Left lung (tissue), 10 donors: ENCODE results near the gene CADM2. TPM values are rescaled to one million over a fixed set of nuclear protein-coding genes. Genes with fewer than 3 reads are reported as not detected.

Experiments
- ATAC-seq: fragments of 200-7000 bp; cut with Tn5 transposase; one replicate; pipeline ENCODE4 v1.9.1; 2020; ENCODE audit warnings: moderate library complexity
- DNase-seq, 4 donors: peaks; one replicate each; pipeline ENCODE4 v3.0.0-alpha.2; 2013 to 2020
- H3K27ac ChIP-seq, 2 donors: fragments of 200-600 bp; sonication (generic) in 1 of 2; one replicate each; pipeline versions ENCODE4 v1.5.0 to v1.8.0; 2020 to 2021
- H3K27me3 ChIP-seq, 2 donors: fragments of 200-600 bp; sonication (generic) in 1 of 2; one replicate each; pipeline versions ENCODE4 v1.5.0 to v1.8.0; 2020 to 2021
- H3K36me3 ChIP-seq, 2 donors: fragments of 200-600 bp; sonication (generic) in 1 of 2; one replicate each; pipeline versions ENCODE4 v1.5.0 to v1.8.0; 2020 to 2021
- H3K4me1 ChIP-seq, 2 donors: fragments of 200-600 bp; one replicate each; pipeline ENCODE4 v1.8.0; 2021
- H3K4me3 ChIP-seq, 2 donors: fragments of 200-600 bp; sonication (generic) in 1 of 2; one replicate each; pipeline versions ENCODE4 v1.5.0 to v1.8.0; 2020 to 2021; ENCODE audit warnings: mild to moderate bottlenecking in 1 of 2
- H3K9me3 ChIP-seq, 2 donors: fragments of 200-600 bp; sonication (generic) in 1 of 2; one replicate each; pipeline versions ENCODE4 v1.5.0 to v1.8.0; 2020 to 2021
- intact Hi-C, 2 donors: fragments of 100-400 bp; cut with DNase I; formaldehyde crosslinking; loops; one replicate each; pipeline versions ENCODE4 v1.11.2 to v1.14.2; 2022
- polyA plus RNA-seq, 6 donors: library from polyadenylated mRNA; unstranded; fragments of 120-200 nt; gene quantifications; one replicate each; pipeline ENCODE4 v1.2.1, GENCODE V29; 2013; ENCODE audit not compliant: insufficient read length in 6 of 6
- total RNA-seq, 2 donors: library from RNA; stranded (reverse); fragmentation: NEBNext Ultra II Directional; extraction: Animal tissue kit (Norgen Biotek cat#: 25700); gene quantifications; one replicate each; pipeline ENCODE4 v1.2.1, GENCODE V29; 2021
- TF ChIP-seq, protein P1 (sequence below), 2 donors: fragments of 200-600 bp; sonication (generic) in 1 of 2; IDR thresholded peaks; one replicate each; pipeline versions ENCODE4 v1.5.0 to v1.8.0; 2021; ENCODE audit warnings: antibody characterized with exemption in 2 of 2
- donor health status: DM: no; HTN: yes; CAD: no.
- donor health status: DM: no; HTN: no; CAD: no.

The CADM2 gene
- total and polyA plus RNA-seq, 8 donors = 0.16 to 2.3 (median 0.74) TPM

DNA sequence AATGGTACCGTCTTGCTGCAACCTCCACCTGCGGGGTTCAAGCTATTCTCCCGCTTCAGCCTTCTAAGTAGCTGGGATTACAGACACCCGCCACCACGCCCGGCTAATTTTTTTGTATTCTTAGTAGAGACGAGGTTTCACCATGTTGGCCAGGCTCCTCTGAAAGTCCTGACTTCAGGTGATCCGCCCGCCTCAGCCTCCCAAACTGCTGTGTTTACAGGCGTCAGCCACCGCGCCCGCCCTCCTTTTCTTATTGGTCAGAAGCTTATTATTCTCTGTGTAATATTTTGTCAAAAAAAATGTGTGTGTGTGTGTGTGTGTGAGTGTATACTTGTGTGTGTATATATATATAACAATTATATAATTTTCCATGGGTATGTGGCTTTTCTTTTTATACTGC is 425.6 kb downstream of the CADM2 start:
- DNase-seq = peak in 1 of 4 donors; percentile 71
- TF ChIP-seq, protein P1, sequence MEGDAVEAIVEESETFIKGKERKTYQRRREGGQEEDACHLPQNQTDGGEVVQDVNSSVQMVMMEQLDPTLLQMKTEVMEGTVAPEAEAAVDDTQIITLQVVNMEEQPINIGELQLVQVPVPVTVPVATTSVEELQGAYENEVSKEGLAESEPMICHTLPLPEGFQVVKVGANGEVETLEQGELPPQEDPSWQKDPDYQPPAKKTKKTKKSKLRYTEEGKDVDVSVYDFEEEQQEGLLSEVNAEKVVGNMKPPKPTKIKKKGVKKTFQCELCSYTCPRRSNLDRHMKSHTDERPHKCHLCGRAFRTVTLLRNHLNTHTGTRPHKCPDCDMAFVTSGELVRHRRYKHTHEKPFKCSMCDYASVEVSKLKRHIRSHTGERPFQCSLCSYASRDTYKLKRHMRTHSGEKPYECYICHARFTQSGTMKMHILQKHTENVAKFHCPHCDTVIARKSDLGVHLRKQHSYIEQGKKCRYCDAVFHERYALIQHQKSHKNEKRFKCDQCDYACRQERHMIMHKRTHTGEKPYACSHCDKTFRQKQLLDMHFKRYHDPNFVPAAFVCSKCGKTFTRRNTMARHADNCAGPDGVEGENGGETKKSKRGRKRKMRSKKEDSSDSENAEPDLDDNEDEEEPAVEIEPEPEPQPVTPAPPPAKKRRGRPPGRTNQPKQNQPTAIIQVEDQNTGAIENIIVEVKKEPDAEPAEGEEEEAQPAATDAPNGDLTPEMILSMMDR (IDR thresholded peaks at IDR 0.05) = no peak

DNA sequence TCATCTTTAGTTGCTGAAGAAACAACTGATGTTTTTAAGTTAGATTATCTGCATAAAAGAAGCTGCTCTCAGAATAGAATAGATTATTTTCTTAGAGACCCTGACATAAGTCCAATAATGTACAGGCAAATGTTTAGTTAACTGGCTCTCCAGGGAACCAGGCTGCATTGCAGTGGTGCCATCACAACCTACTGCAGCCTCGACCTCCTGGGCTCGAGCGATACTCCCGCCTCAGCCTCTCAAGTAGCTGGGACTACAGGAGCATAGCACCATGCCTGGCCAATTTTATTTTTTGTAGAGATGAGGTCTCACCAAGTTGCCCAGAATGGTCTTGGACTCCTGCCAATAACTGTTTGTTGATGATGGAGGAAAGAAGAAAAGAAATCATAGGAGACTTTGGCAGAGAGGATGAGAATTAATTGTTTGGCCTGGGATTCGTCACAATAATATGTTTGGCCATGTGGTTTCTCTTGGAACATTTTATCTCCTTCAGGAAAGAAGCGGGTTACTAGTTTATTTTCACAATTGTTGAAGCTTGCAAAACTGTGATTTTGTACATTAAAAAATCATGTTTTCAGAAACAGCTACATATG is 429.2 kb downstream of the CADM2 start:
- H3K27me3 ChIP-seq = no peaks in the 10 kb centered on the region
- no peak overlapping the region for H3K27ac ChIP-seq
- H3K36me3 ChIP-seq = no peaks in the 10 kb centered on the region
- TF ChIP-seq, protein P1 (IDR thresholded peaks at IDR 0.05) = no peak
- no peaks in the 10 kb centered on the region for H3K9me3 ChIP-seq
- ATAC-seq (no peak), DNase-seq (no peak)
- intact Hi-C loops = no loop called here
- no peaks in the 10 kb centered on the region for H3K4me1 ChIP-seq
- no peak overlapping the region for H3K4me3 ChIP-seq

More for the DNA sequence above, 425.6 kb downstream of the CADM2 start:
- no peaks in the 10 kb centered on the region for H3K36me3 ChIP-seq
- intact Hi-C loops = no loop called here
- no peaks in the 10 kb centered on the region for H3K4me1 ChIP-seq
- no peaks in the 10 kb centered on the region for H3K9me3 ChIP-seq
- no peaks in the 10 kb centered on the region for H3K27me3 ChIP-seq
- ATAC-seq = no peak
- H3K27ac ChIP-seq = no peak overlapping the region
- H3K4me3 ChIP-seq = no peak overlapping the region

DNA sequence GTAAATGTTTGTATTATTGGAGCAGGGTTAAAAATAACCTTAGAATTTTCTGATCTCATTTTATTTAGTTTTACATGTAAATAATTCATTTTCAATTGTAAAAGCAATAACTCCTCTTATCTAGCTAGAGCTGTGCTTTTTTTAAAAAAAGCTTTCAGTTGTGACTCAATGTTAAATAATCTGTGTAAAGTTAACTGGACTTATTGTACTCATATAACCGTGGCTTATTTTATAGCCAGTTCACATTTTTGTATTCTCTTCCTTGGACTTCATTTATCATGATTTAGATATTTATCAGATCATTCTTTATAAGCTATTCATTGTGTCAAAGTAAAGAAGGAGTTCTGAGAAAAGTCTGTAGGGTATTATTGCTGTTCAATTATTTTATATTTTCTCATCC is 435.6 kb downstream of the CADM2 start:
- ATAC-seq (no peak), DNase-seq (no peak)
- H3K4me3 ChIP-seq = no peak overlapping the region
- H3K4me1 ChIP-seq = no peaks in the 10 kb centered on the region
- intact Hi-C loops = no loop called here
- TF ChIP-seq, protein P1 (IDR thresholded peaks at IDR 0.05) = no peak
- H3K27ac ChIP-seq = no peak overlapping the region
- H3K27me3 ChIP-seq = no peaks in the 10 kb centered on the region
- H3K9me3 ChIP-seq = no peaks in the 10 kb centered on the region
- H3K36me3 ChIP-seq = no peaks in the 10 kb centered on the region

DNA sequence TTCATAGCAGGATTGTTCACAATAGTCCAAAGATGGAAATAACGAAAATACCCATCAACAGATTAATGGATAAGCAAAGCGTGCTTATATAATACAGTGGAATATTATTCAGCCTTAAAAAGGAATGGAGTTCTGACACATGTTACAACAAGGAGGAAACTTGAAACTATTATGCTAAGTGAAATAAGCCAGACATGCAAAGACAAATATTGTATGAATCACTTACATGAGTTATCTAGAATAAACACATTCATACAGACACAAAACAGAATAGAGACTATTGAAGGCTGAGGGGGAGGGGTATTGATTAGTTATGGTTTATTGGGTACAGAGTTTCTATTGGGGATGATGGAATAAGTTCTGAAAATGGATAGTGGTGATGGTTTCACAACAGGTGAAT is 438.6 kb downstream of the CADM2 start:
- ATAC-seq = no peak
- intact Hi-C loops = no loop called here
- Histone ChIP-seq H3K4me3 (no peak overlapping the region), H3K27me3 (no peaks in the 10 kb centered on the region), H3K9me3 (no peaks in the 10 kb centered on the region), H3K4me1 (no peaks in the 10 kb centered on the region), H3K36me3 (no peaks in the 10 kb centered on the region), H3K27ac (no peak overlapping the region)
- TF ChIP-seq, protein P1 (IDR thresholded peaks at IDR 0.05) = no peak
- DNase-seq = no peak

DNA sequence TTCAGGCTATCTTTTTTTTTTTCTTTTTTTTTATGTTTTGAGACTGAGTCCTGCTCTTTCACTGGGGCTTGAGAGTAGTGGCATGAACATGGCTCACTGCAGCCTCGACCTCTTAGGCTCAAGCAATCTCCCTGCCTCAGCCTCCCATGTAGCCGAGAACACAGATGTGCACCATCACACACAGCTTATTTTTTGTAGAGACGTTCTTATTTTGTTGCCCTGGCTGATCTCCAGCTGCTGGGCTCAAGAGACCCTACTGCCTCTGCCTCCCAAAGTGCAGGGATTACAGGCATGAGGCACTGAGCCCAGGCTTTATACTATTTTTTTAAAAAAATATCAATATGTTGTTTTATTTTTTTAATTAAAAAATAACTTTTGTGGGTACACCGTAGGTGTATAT is 467.3 kb downstream of the CADM2 start:
- H3K4me1 ChIP-seq = no peaks in the 10 kb centered on the region
- no peaks in the 10 kb centered on the region for H3K36me3 ChIP-seq
- H3K27me3 ChIP-seq = no peaks in the 10 kb centered on the region
- H3K4me3 ChIP-seq = no peak overlapping the region
- peaks cover 0 to 2% of the 10 kb centered on the region in 2 donors for H3K9me3 ChIP-seq
- TF ChIP-seq, protein P1 (IDR thresholded peaks at IDR 0.05) = no peak
- ATAC-seq (no peak), DNase-seq (peak in 2 of 4 donors; percentile 2 to 13)
- H3K27ac ChIP-seq = no peak overlapping the region
- intact Hi-C loops = no loop called here
